H1 (cell line): ENCODE measurements around the gene POF1B. TPM values are rescaled to one million over a fixed set of nuclear protein-coding genes. Genes with fewer than 3 reads are reported as not detected.

Experiments
- CTCF ChIA-PET: fragments of 300-600 bp; sonication (Branson Sonifier 250); formaldehyde crosslinking; loops from one replicate; lab custom pipeline; 2021; ENCODE audit not compliant: partially characterized antibody; lab: Charles Lee
- POLR2A ChIA-PET: fragments of 300-600 bp; sonication (Branson Sonifier 250); formaldehyde crosslinking; loops from one replicate; lab custom pipeline; 2021; ENCODE audit warnings: inconsistent platforms; ENCODE audit not compliant: partially characterized antibody; lab: Charles Lee
- DNase-seq, 2 experiments: peaks; one replicate each; pipeline versions ENCODE4 v3.0.0 to v3.0.0-alpha.2; 2010 to 2022; ENCODE audit warnings: low spot score in 2 of 2, low read depth in 1 of 2, mixed read lengths in 1 of 2
- FAIRE-seq: peaks from 2 replicates; lab custom pipeline; 2011; peaks lifted over from hg19 to GRCh38; lab: Jason Lieb, UNC
- H2AFZ ChIP-seq: 2 replicates; pipeline ENCODE4 v1.8.1; 2012; ENCODE audit warnings: low read length, inconsistent platforms
- H2AK5ac ChIP-seq: 2 replicates; pipeline ENCODE4 v1.6.1; 2013; ENCODE audit warnings: low read depth, low read length
- H2BK120ac ChIP-seq: replicated peaks from 2 replicates; pipeline ENCODE3; 2013; ENCODE audit warnings: low read depth, low read length, inconsistent platforms
- H2BK12ac ChIP-seq: 2 replicates; pipeline ENCODE4 v1.6.1; 2013; ENCODE audit warnings: low read depth, low read length
- H2BK15ac ChIP-seq: 2 replicates; pipeline ENCODE4 v1.6.1; 2013; ENCODE audit warnings: low read length
- H2BK20ac ChIP-seq: 2 replicates; pipeline ENCODE4 v1.6.1; 2013; ENCODE audit warnings: low read length
- H2BK5ac ChIP-seq: 2 replicates; pipeline ENCODE4 v1.6.1; 2013; ENCODE audit warnings: low read depth, low read length
- H3K14ac ChIP-seq: 2 replicates; pipeline ENCODE4 v1.6.1; 2013; ENCODE audit warnings: inconsistent platforms; ENCODE audit not compliant: insufficient read length
- H3K18ac ChIP-seq: 2 replicates; pipeline ENCODE4 v1.6.1; 2013; ENCODE audit warnings: low read length; ENCODE audit errors: extremely low read depth
- H3K23ac ChIP-seq: 2 replicates; pipeline ENCODE4 v1.6.1; 2013; ENCODE audit warnings: inconsistent platforms; ENCODE audit not compliant: insufficient read length
- H3K23me2 ChIP-seq: 2 replicates; pipeline ENCODE4 v1.6.1; 2013; ENCODE audit warnings: low read depth, low read length
- H3K27ac ChIP-seq: 2 replicates; pipeline ENCODE4 v1.6.1; 2011; ENCODE audit warnings: low read depth, low read length, inconsistent platforms
- H3K27me3 ChIP-seq, 4 experiments: replicated peaks in 1 of 4; 1 replicate in 1 of 4; 2 replicates in 3 of 4; pipeline versions ENCODE4 v1.6.1 to v1.8.1; 2011 to 2013; ENCODE audit warnings: low read length in 3 of 4, mild to moderate bottlenecking in 3 of 4, inconsistent platforms in 2 of 4, mixed read lengths in 2 of 4, moderate library complexity in 1 of 4; ENCODE audit not compliant: control insufficient read depth in 3 of 4, insufficient read depth in 3 of 4; ENCODE audit errors: extremely low read depth in 1 of 4
- H3K36me3 ChIP-seq, 4 experiments: 2 replicates each; pipeline versions ENCODE4 v1.6.1 to v1.8.1; 2011 to 2013; ENCODE audit warnings: mild to moderate bottlenecking in 4 of 4, low read length in 3 of 4, moderate library complexity in 2 of 4, control low read depth in 1 of 4, inconsistent platforms in 1 of 4; ENCODE audit not compliant: insufficient read depth in 4 of 4, control insufficient read depth in 2 of 4
- H3K4ac ChIP-seq: replicated peaks from 2 replicates; pipeline ENCODE3; 2013; ENCODE audit warnings: low read length, low read depth, mixed read lengths, inconsistent platforms; ENCODE audit not compliant: insufficient read length
- H3K4me1 ChIP-seq, 4 experiments: replicated peaks in 1 of 4; 1 replicate in 1 of 4; 2 replicates in 3 of 4; pipeline versions ENCODE4 v1.6.1 to v1.8.1; 2011 to 2013; ENCODE audit warnings: low read length in 3 of 4, inconsistent platforms in 2 of 4, mixed read lengths in 1 of 4; ENCODE audit not compliant: insufficient read depth in 4 of 4, control insufficient read depth in 3 of 4
- H3K4me2 ChIP-seq, 2 experiments: 2 replicates each; pipeline versions ENCODE4 v1.6.1 to v1.8.1; 2011 to 2013; ENCODE audit warnings: low read depth in 2 of 2, low read length in 2 of 2, control low read depth in 1 of 2, inconsistent platforms in 1 of 2, mild to moderate bottlenecking in 1 of 2; ENCODE audit not compliant: insufficient read depth in 1 of 2
- H3K4me3 ChIP-seq, 4 experiments: fragments of 200-600, 300-600 bp in 1 of 4; sonication (generic), shearing (Covaris generic), sonication (Bioruptor Twin) in 1 of 4; 2 replicates each; pipeline versions ENCODE4 v1.5.1 to v1.8.1; 2011 to 2016; ENCODE audit warnings: low read length in 4 of 4, low read depth in 3 of 4, control low read depth in 2 of 4, inconsistent platforms in 2 of 4, mild to moderate bottlenecking in 2 of 4, mixed read lengths in 1 of 4, moderate library complexity in 1 of 4; ENCODE audit not compliant: insufficient read depth in 2 of 4; ENCODE audit errors: extremely low read depth in 1 of 4
- H3K56ac ChIP-seq: replicated peaks from 2 replicates; pipeline ENCODE3; 2013; ENCODE audit warnings: low read depth, mild to moderate bottlenecking, mixed read lengths, low read length, inconsistent platforms; ENCODE audit not compliant: insufficient read length
- H3K79me1 ChIP-seq: 2 replicates; pipeline ENCODE4 v1.6.1; 2013; ENCODE audit warnings: low read depth, low read length, control low read depth
- H3K79me2 ChIP-seq, 2 experiments: 2 replicates each; pipeline versions ENCODE4 v1.6.1 to v1.8.1; 2012 to 2013; ENCODE audit warnings: low read length in 2 of 2, mild to moderate bottlenecking in 2 of 2, inconsistent platforms in 1 of 2; ENCODE audit not compliant: insufficient read depth in 2 of 2, control insufficient read depth in 1 of 2
- H3K9ac ChIP-seq, 4 experiments: replicated peaks in 1 of 4; 1 replicate in 1 of 4; 2 replicates in 3 of 4; pipeline versions ENCODE4 v1.6.1 to v1.8.1; 2011 to 2013; ENCODE audit warnings: low read depth in 3 of 4, low read length in 3 of 4, control low read depth in 2 of 4, mild to moderate bottlenecking in 2 of 4, moderate library complexity in 2 of 4, inconsistent platforms in 1 of 4; ENCODE audit errors: extremely low read depth in 1 of 4
- H3K9me3 ChIP-seq, 2 experiments: 2 replicates each; pipeline versions ENCODE4 v1.6.1 to v1.8.1; 2012 to 2013; ENCODE audit warnings: mild to moderate bottlenecking in 2 of 2, moderate library complexity in 2 of 2, control low read depth in 1 of 2, inconsistent platforms in 1 of 2, low read depth in 1 of 2, low read length in 1 of 2, mixed read lengths in 1 of 2; ENCODE audit not compliant: insufficient read depth in 2 of 2
- H4K20me1 ChIP-seq, 2 experiments: replicated peaks in 1 of 2; 2 replicates each; pipeline versions ENCODE3 to v1.8.1; 2011 to 2013; ENCODE audit warnings: inconsistent platforms in 2 of 2, low read length in 2 of 2, mild to moderate bottlenecking in 1 of 2; ENCODE audit not compliant: insufficient read depth in 2 of 2, control insufficient read depth in 1 of 2
- H4K5ac ChIP-seq: 2 replicates; pipeline ENCODE4 v1.6.1; 2013; ENCODE audit warnings: low read length, low read depth, mixed read lengths, inconsistent platforms; ENCODE audit not compliant: insufficient read length
- H4K8ac ChIP-seq: 2 replicates; pipeline ENCODE4 v1.8.0; 2013; ENCODE audit warnings: mild to moderate bottlenecking, moderate library complexity, low read length, inconsistent platforms; ENCODE audit not compliant: insufficient read depth; ENCODE audit errors: extremely low read depth
- H4K91ac ChIP-seq: replicated peaks from 2 replicates; pipeline ENCODE3; 2013; ENCODE audit warnings: low read length, mixed read lengths, inconsistent platforms; ENCODE audit not compliant: insufficient read length
- CBX8 ChIP-seq: fragments of 300-800, 300-1000 bp; sonication (generic); IDR thresholded peaks from 2 replicates; pipeline ENCODE4 v1.7.1; 2016; ENCODE audit warnings: low read depth, low read length, borderline replicate concordance
- CHD2 ChIP-seq: IDR thresholded peaks from 2 replicates; pipeline ENCODE4 v1.6.1; 2012; ENCODE audit warnings: low read length, improper control_type of control experiment
- EP300 ChIP-seq, 2 experiments: IDR thresholded peaks; 1 replicate in 1 of 2; 2 replicates in 1 of 2; pipeline ENCODE4 v1.6.1; 2011 to 2012; ENCODE audit warnings: low read depth in 2 of 2, low read length in 2 of 2, mild to moderate bottlenecking in 2 of 2, borderline replicate concordance in 1 of 2, inconsistent platforms in 1 of 2, moderate library complexity in 1 of 2
- POU5F1 ChIP-seq: IDR thresholded peaks from 2 replicates; pipeline ENCODE4 v1.6.1; 2011; ENCODE audit warnings: low read depth, mild to moderate bottlenecking, low read length, moderate library complexity
- TAF1 ChIP-seq: IDR thresholded peaks from 2 replicates; pipeline ENCODE4 v1.6.1; 2011; ENCODE audit warnings: mild to moderate bottlenecking, low read depth, low read length
- TBP ChIP-seq: IDR thresholded peaks from 2 replicates; pipeline ENCODE4 v1.6.1; 2011; ENCODE audit warnings: low read depth, low read length, improper control_type of control experiment
- TEAD4 ChIP-seq: IDR thresholded peaks from 2 replicates; pipeline ENCODE4 v1.6.1; 2012; ENCODE audit warnings: low read depth, low read length, inconsistent platforms, mixed read lengths
- WGBS, 2 experiments: shearing (Covaris generic) in 1 of 2; methylation state at CpG; one replicate each; pipeline versions ENCODE4 v1.1.6 to v1.1.7; 2013 to 2015; ENCODE audit warnings: low lambda C conversion rate in 2 of 2, mixed read lengths in 2 of 2, inconsistent platforms in 1 of 2, low coverage in 1 of 2, missing lambda C conversion rate in 1 of 2; ENCODE audit not compliant: insufficient replicate concordance in 2 of 2, insufficient coverage in 1 of 2, insufficient read length in 1 of 2; ENCODE audit errors: extremely low coverage in 1 of 2, missing lambda C conversion rate in 1 of 2; 5-methylcytosine and 5-hydroxymethylcytosine counted together
- polyA plus RNA-seq, 7 experiments: library from polyadenylated mRNA; depleted of rRNA in 3 of 7; stranded (reverse) in 5 of 7; unstranded in 2 of 7; fragments of >200 nt in 5 of 7; fragments of 200-250 nt in 2 of 7; gene quantifications; 1 replicate in 5 of 7; 2 replicates in 1 of 7; 4 replicates in 1 of 7; pipeline versions ENCODE4 v1.2.1 to v1.2.3, GENCODE V29; 2011 to 2013; ENCODE audit warnings: missing spikeins in 2 of 7, mixed read lengths in 2 of 7
- total RNA-seq: library from RNA; stranded (reverse); fragmentation: NEBNext Ultra II Directional; extraction: Animal tissue kit (Norgen Biotek cat#: 25700); gene quantifications from 2 replicates; pipeline ENCODE4 v1.2.1, GENCODE V29; 2021

Gene POF1B
- total and polyA plus RNA-seq, 2 of the 8 experiments (the other 6 are each of a cell fraction or from before 2014, with no cell fraction given), result not detected

DNA sequence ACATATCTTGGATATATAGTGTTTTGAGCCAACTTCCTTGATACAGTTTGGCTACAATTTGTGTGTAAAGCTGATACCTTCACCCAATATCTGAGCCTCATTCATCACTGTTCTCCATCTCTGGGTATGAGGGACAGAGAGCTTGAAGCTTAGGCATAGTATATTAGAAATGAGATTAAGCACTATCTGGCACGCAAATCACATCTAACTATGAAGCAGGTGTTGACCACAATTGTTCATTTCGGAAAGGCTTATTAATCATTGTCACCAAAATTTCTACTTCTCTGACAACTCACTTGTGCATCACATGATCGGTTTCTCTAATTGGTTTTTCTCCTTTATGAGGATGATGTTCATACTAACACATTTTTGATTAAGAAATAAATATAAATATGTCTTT, 2.1 kb upstream of the POF1B start:
- CTCF ChIA-PET, result no interaction called here
- H2BK120ac ChIP-seq, result no peak overlapping the region
- no peak overlapping the region for H3K4me2 ChIP-seq
- TF ChIP-seq POU5F1 (no peak), CHD2 (no peak), EP300 (IDR thresholded peaks at IDR 0.05; ENCODE audit: borderline replicate concordance in 1 of 2, low read depth in 2 of 2, low read length in 2 of 2) (no peak), TEAD4 (no peak), CBX8 (no peak), TBP (no peak), TAF1 (no peak)
- 91% methylated on average over 3 of the region's 3 CpGs; no CpG with 5 or more reads in 1 of the 2 experiments for WGBS, 2 experiments
- no peak overlapping the region for H2BK15ac ChIP-seq
- H3K4me3 ChIP-seq, result no peak overlapping the region
- H2AK5ac ChIP-seq, result no peak overlapping the region
- H3K27ac ChIP-seq, result no peak overlapping the region
- no peak overlapping the region for H4K5ac ChIP-seq
- no peaks in the 10 kb centered on the region for H3K4me1 ChIP-seq
- H3K79me2 ChIP-seq, result no peaks in the 10 kb centered on the region
- H2BK5ac ChIP-seq, result no peak overlapping the region
- no peaks in the 10 kb centered on the region for H3K36me3 ChIP-seq
- H2BK12ac ChIP-seq, result no peak overlapping the region
- no peak overlapping the region for H3K18ac ChIP-seq
- POLR2A ChIA-PET, result no interaction called here
- H3K79me1 ChIP-seq, result no peaks in the 10 kb centered on the region
- no peaks in the 10 kb centered on the region for H4K20me1 ChIP-seq
- H3K14ac ChIP-seq, result no peak overlapping the region
- H2AFZ ChIP-seq, result no peak overlapping the region
- H3K9me3 ChIP-seq, result no peaks in the 10 kb centered on the region
- no peak overlapping the region for H3K9ac ChIP-seq
- no peaks in the 10 kb centered on the region for H3K27me3 ChIP-seq
- H3K23me2 ChIP-seq, result no peaks in the 10 kb centered on the region
- no peak overlapping the region for H2BK20ac ChIP-seq
- no peak overlapping the region for H4K8ac ChIP-seq
- H3K56ac ChIP-seq, result no peak overlapping the region
- H4K91ac ChIP-seq, result no peak overlapping the region
- no peak overlapping the region for H3K4ac ChIP-seq
- no peak for FAIRE-seq
- H3K23ac ChIP-seq, result no peak overlapping the region
- DNase-seq, result no peak
